GM23248 (cell line): ENCODE results near the gene MR1. TPM values are rescaled to one million over a fixed set of nuclear protein-coding genes. Genes with fewer than 3 reads are reported as not detected.

Experiments used
- DNase-seq: peaks from one replicate; pipeline ENCODE4 v3.0.0-alpha.2; 2015
- H2AFZ ChIP-seq: fragments of 200-600 bp; sonication (generic); 2 replicates; pipeline ENCODE4 v1.6.1; 2016; ENCODE audit warnings: antibody characterized with exemption
- H3F3A ChIP-seq: fragments of 200-600 bp; sonication (generic); 2 replicates; pipeline ENCODE4 v1.6.1; 2016; ENCODE audit warnings: mild to moderate bottlenecking, antibody characterized with exemption, mixed run types; ENCODE audit not compliant: insufficient read depth
- H3K27ac ChIP-seq: fragments of 200-600 bp; sonication (generic); 2 replicates; pipeline ENCODE4 v1.5.1; 2016; ENCODE audit warnings: mild to moderate bottlenecking
- H3K27me3 ChIP-seq: fragments of 200-600 bp; sonication (generic); replicated peaks from 2 replicates; pipeline ENCODE4 v1.6.1; 2016; ENCODE audit warnings: mild to moderate bottlenecking; ENCODE audit not compliant: insufficient read depth
- H3K36me3 ChIP-seq: fragments of 200-600 bp; sonication (generic); 2 replicates; pipeline ENCODE4 v1.6.1; 2016; ENCODE audit warnings: low read depth, mild to moderate bottlenecking
- H3K4me1 ChIP-seq: fragments of 200-600 bp; sonication (generic); 2 replicates; pipeline ENCODE4 v1.6.1; 2016; ENCODE audit warnings: mild to moderate bottlenecking; ENCODE audit not compliant: insufficient read depth
- H3K4me2 ChIP-seq: fragments of 200-600 bp; sonication (generic); one replicate; pipeline ENCODE4 v1.6.1; 2016; ENCODE audit warnings: mild to moderate bottlenecking; ENCODE audit not compliant: unreplicated experiment
- H3K4me3 ChIP-seq: fragments of 200-600 bp; sonication (generic); 2 replicates; pipeline ENCODE4 v1.5.1; 2016; ENCODE audit warnings: mild to moderate bottlenecking
- H3K79me2 ChIP-seq: fragments of 200-600 bp; sonication (generic); 2 replicates; pipeline ENCODE4 v1.6.1; 2016; ENCODE audit warnings: mild to moderate bottlenecking; ENCODE audit not compliant: insufficient read depth
- H3K9ac ChIP-seq: fragments of 200-600 bp; sonication (generic); 2 replicates; pipeline ENCODE4 v1.6.1; 2016; ENCODE audit warnings: mild to moderate bottlenecking
- H3K9me2 ChIP-seq: fragments of 200-600 bp; sonication (generic); 2 replicates; pipeline ENCODE4 v1.6.1; 2016; ENCODE audit warnings: mixed run types, mild to moderate bottlenecking, moderate library complexity; ENCODE audit not compliant: insufficient read depth
- H3K9me3 ChIP-seq: fragments of 200-600 bp; sonication (generic); one replicate; pipeline ENCODE4 v1.6.1; 2017; ENCODE audit warnings: low read depth
- H4K20me1 ChIP-seq: fragments of 200-600 bp; sonication (generic); 2 replicates; pipeline ENCODE4 v1.6.0; 2016; ENCODE audit not compliant: insufficient read depth
- EZH2 ChIP-seq: fragments of 200-600 bp; sonication (generic); IDR thresholded peaks from 2 replicates; pipeline ENCODE4 v1.6.1; 2018; ENCODE audit warnings: antibody characterized with exemption, mild to moderate bottlenecking; ENCODE audit not compliant: insufficient read depth, poor library complexity, severe bottlenecking
- EZH2phosphoT487 ChIP-seq: fragments of 200-600 bp; sonication (generic); IDR thresholded peaks from 2 replicates; pipeline ENCODE4 v1.6.1; 2018; ENCODE audit warnings: antibody characterized with exemption, moderate library complexity, mild to moderate bottlenecking, low read depth; ENCODE audit not compliant: insufficient read depth
- WGBS, 2 experiments: methylation state at CpG; one replicate each; pipeline ENCODE4 v1.1.6; 2015 to 2017; ENCODE audit warnings: low lambda C conversion rate in 2 of 2, low coverage in 1 of 2; ENCODE audit errors: missing lambda C conversion rate in 2 of 2; 5-methylcytosine and 5-hydroxymethylcytosine counted together
- in situ Hi-C: fragments of 300-500 bp; cut with MboI; formaldehyde crosslinking; loops from 2 replicates; pipeline ENCODE4 v1.15.0; 2020
- polyA plus RNA-seq: library from polyadenylated mRNA; unstranded; fragments of >200 nt; fragmentation: Nextera tagmentation; extraction: Ambion mirVana; gene quantifications from 2 replicates; pipeline ENCODE4 v1.2.1, GENCODE V29; 2016
- total RNA-seq: library from RNA; depleted of rRNA; stranded (reverse); fragments of >200 nt; shearing (Covaris generic); gene quantifications from 2 replicates; pipeline ENCODE4 v1.2.3, GENCODE V29; 2014

The MR1 gene
- total and polyA plus RNA-seq, 2 experiments from 2014 or later, result 25.2 to 26.2 TPM

- peaks cover 35% of the 10 kb centered on the region for H3F3A ChIP-seq
- in situ Hi-C loops, result no loop called here
- H3K36me3 ChIP-seq, result no peaks in the 10 kb centered on the region
- no peaks in the 10 kb centered on the region for H4K20me1 ChIP-seq
- H3K4me3 ChIP-seq, result no peak overlapping the region
- no peaks in the 10 kb centered on the region for H3K9me3 ChIP-seq
- H3K9me2 ChIP-seq, result no peaks in the 10 kb centered on the region
- no peak for TF ChIP-seq EZH2phosphoT487
- no peak for TF ChIP-seq EZH2
- no peak overlapping the region for H2AFZ ChIP-seq
- no peak overlapping the region for H3K9ac ChIP-seq
- H3K4me2 ChIP-seq, result peak overlapping the region; percentile 8
- DNase-seq, result no peak
- 76 to 84% methylated on average over 4 of the region's 4 CpGs for WGBS, 2 experiments
- H3K4me1 ChIP-seq, result peaks cover 37% of the 10 kb centered on the region
- H3K79me2 ChIP-seq, result peaks cover 86% of the 10 kb centered on the region
- H3K27me3 ChIP-seq, result no peaks in the 10 kb centered on the region
- H3K27ac ChIP-seq, result no peak overlapping the region
Measured at GRCh38 chr1:181012203-181012745, 21.5 kb upstream of the MR1 start.

- H4K20me1 ChIP-seq, result no peaks in the 10 kb centered on the region
- no peak overlapping the region for H3K4me2 ChIP-seq
- H3K4me1 ChIP-seq, result peaks cover 37% of the 10 kb centered on the region
- no peaks in the 10 kb centered on the region for H3K9me3 ChIP-seq
- no peak overlapping the region for H2AFZ ChIP-seq
- no peaks in the 10 kb centered on the region for H3K27me3 ChIP-seq
- no peaks in the 10 kb centered on the region for H3K9me2 ChIP-seq
- TF ChIP-seq EZH2 (no peak), EZH2phosphoT487 (no peak)
- no peak for DNase-seq
- H3K36me3 ChIP-seq, result no peaks in the 10 kb centered on the region
- H3K79me2 ChIP-seq, result peaks cover 86% of the 10 kb centered on the region
- H3K27ac ChIP-seq, result no peak overlapping the region
- WGBS, 2 experiments, result 87 to 90% methylated on average over 5 of the region's 5 CpGs
- H3F3A ChIP-seq, result peaks cover 33% of the 10 kb centered on the region
- no peak overlapping the region for H3K9ac ChIP-seq
- in situ Hi-C loops, result no loop called here
- H3K4me3 ChIP-seq, result no peak overlapping the region
Measured at GRCh38 chr1:181013144-181013543, 20.6 kb upstream of the MR1 start.

- H3K9ac ChIP-seq, result no peak overlapping the region
- no peaks in the 10 kb centered on the region for H3K27me3 ChIP-seq
- H3K79me2 ChIP-seq, result peaks cover 86% of the 10 kb centered on the region
- H3K9me2 ChIP-seq, result no peaks in the 10 kb centered on the region
- H3F3A ChIP-seq, result peaks cover 34% of the 10 kb centered on the region
- no peak overlapping the region for H2AFZ ChIP-seq
- H3K4me3 ChIP-seq, result no peak overlapping the region
- in situ Hi-C loops, result no loop called here
- 68 to 76% methylated on average over 2 of the region's 2 CpGs for WGBS, 2 experiments
- no peaks in the 10 kb centered on the region for H3K36me3 ChIP-seq
- no peak overlapping the region for H3K27ac ChIP-seq
- TF ChIP-seq EZH2phosphoT487 (no peak), EZH2 (no peak)
- peaks cover 35% of the 10 kb centered on the region for H3K4me1 ChIP-seq
- no peak overlapping the region for H3K4me2 ChIP-seq
- no peak for DNase-seq
- 0 out of 2 replicates have a peak, but pooled peaks cover 7% of the 10 kb centered on the region for H4K20me1 ChIP-seq
- no peaks in the 10 kb centered on the region for H3K9me3 ChIP-seq
Measured at GRCh38 chr1:181014477-181015250, 19.1 kb upstream of the MR1 start.

- Histone ChIP-seq H2AFZ (no peak overlapping the region), H3F3A (peaks cover 31% of the 10 kb centered on the region), H3K4me2 (no peak overlapping the region), H3K36me3 (no peaks in the 10 kb centered on the region), H3K79me2 (peaks cover 88% of the 10 kb centered on the region), H4K20me1 (0 out of 2 replicates have a peak, but pooled peaks cover 7% of the 10 kb centered on the region), H3K9me2 (no peaks in the 10 kb centered on the region), H3K9me3 (no peaks in the 10 kb centered on the region), H3K9ac (no peak overlapping the region), H3K4me3 (no peak overlapping the region), H3K27ac (no peak overlapping the region), H3K27me3 (no peaks in the 10 kb centered on the region), H3K4me1 (peaks cover 34% of the 10 kb centered on the region)
- TF ChIP-seq EZH2, result no peak
- no peak for TF ChIP-seq EZH2phosphoT487
- DNase-seq, result peak; percentile 34
- in situ Hi-C loops, result no loop called here
Measured at GRCh38 chr1:181015251-181015615, 18.6 kb upstream of the MR1 start.
